GM18499 (cell line): ENCODE data around the gene MLLT10.
"Not testable (repeated sequence)": the region's sequence is repeated elsewhere in the genome, so short reads cannot be mapped to it uniquely, and the experiment has no call there.

Source experiments
- ATAC-seq: cut with Tn5 transposase; IDR thresholded peaks from one replicate; pipeline ENCODE4 v1.9.1; 2021; ENCODE audit warnings: moderate number of reproducible peaks; ENCODE audit not compliant: insufficient read depth, unreplicated experiment

MLLT10 gene

GRCh38 chr10:21526188-21526859, 7.7 kb upstream of the MLLT10 start:
- ATAC-seq: no peak

- ATAC-seq: no peak
Observed at GRCh38 chr10:21526860-21527597, 7.0 kb upstream of the MLLT10 start.

GRCh38 chr10:21527598-21528235, 6.3 kb upstream of the MLLT10 start:
- ATAC-seq: no peak

GRCh38 chr10:21528236-21529031, 5.6 kb upstream of the MLLT10 start:
- no peak for ATAC-seq

- ATAC-seq: no peak
Observed at GRCh38 chr10:21529032-21529910, 4.8 kb upstream of the MLLT10 start.

GRCh38 chr10:21530168-21530567, 3.9 kb upstream of the MLLT10 start:
- ATAC-seq: no peak

GRCh38 chr10:21530641-21531040, 3.4 kb upstream of the MLLT10 start:
- ATAC-seq: no peak

GRCh38 chr10:21531164-21531563, 2.9 kb upstream of the MLLT10 start:
- no peak for ATAC-seq

- no peak for ATAC-seq
Observed at GRCh38 chr10:21532694-21533466, 1.2 kb upstream of the MLLT10 start.

- ATAC-seq: no peak
Observed at GRCh38 chr10:21534280-21534586, 201 bp downstream of the MLLT10 start.

GRCh38 chr10:21534604-21535493, 817 bp downstream of the MLLT10 start:
- no peak for ATAC-seq

GRCh38 chr10:21535494-21535965, 1.5 kb downstream of the MLLT10 start:
- ATAC-seq: no peak

- ATAC-seq: not testable (repeated sequence)
Observed at GRCh38 chr10:21535976-21536375, 1.9 kb downstream of the MLLT10 start.

- no peak for ATAC-seq
Observed at GRCh38 chr10:21536874-21537273, 2.8 kb downstream of the MLLT10 start.

GRCh38 chr10:21540701-21541100, 6.7 kb downstream of the MLLT10 start:
- ATAC-seq: not testable (repeated sequence)

GRCh38 chr10:21547246-21547645, 13.2 kb downstream of the MLLT10 start:
- ATAC-seq: no peak

GRCh38 chr10:21552638-21553037, 18.6 kb downstream of the MLLT10 start:
- ATAC-seq: no peak

GRCh38 chr10:21556527-21556926, 22.5 kb downstream of the MLLT10 start:
- no peak for ATAC-seq
